H9 (cell line): Measurements from ENCODE around the gene CALHM4. TPM values are rescaled to one million over a fixed set of nuclear protein-coding genes. Genes with fewer than 3 reads are reported as not detected.

Experiments used
- DNase-seq: peaks from one replicate; pipeline ENCODE4 v3.0.0-alpha.2; 2017
- H2AFZ ChIP-seq: one replicate; pipeline ENCODE4 v1.6.1; 2013; ENCODE audit warnings: mild to moderate bottlenecking, low read length, control low read depth, moderate library complexity
- H2AK5ac ChIP-seq: 2 replicates; pipeline ENCODE4 v1.6.1; 2013; ENCODE audit warnings: low read length, control low read depth, mixed read lengths; ENCODE audit not compliant: insufficient read length
- H2BK120ac ChIP-seq: one replicate; pipeline ENCODE4 v1.6.1; 2013; ENCODE audit warnings: low read depth, mild to moderate bottlenecking, low read length, control low read depth, inconsistent platforms; ENCODE audit not compliant: poor library complexity, severe bottlenecking
- H2BK12ac ChIP-seq: 2 replicates; pipeline ENCODE4 v1.6.1; 2013; ENCODE audit warnings: low read length, control low read depth, mixed read lengths, low read depth; ENCODE audit not compliant: insufficient read length
- H2BK15ac ChIP-seq: 2 replicates; pipeline ENCODE4 v1.6.1; 2013; ENCODE audit warnings: low read depth, low read length, control low read depth
- H2BK20ac ChIP-seq: one replicate; pipeline ENCODE4 v1.6.1; 2013; ENCODE audit warnings: low read depth, mild to moderate bottlenecking, low read length, control low read depth, inconsistent platforms; ENCODE audit not compliant: poor library complexity, severe bottlenecking
- H2BK5ac ChIP-seq: 2 replicates; pipeline ENCODE4 v1.6.1; 2013; ENCODE audit warnings: low read length, control low read depth, mixed read lengths; ENCODE audit not compliant: insufficient read length
- H3K14ac ChIP-seq: 2 replicates; pipeline ENCODE4 v1.6.1; 2013; ENCODE audit warnings: low read length, control low read depth; ENCODE audit not compliant: insufficient read depth
- H3K18ac ChIP-seq: 2 replicates; pipeline ENCODE4 v1.6.1; 2013; ENCODE audit warnings: low read depth, mild to moderate bottlenecking, mixed read lengths, low read length, control low read depth; ENCODE audit not compliant: insufficient read length
- H3K23ac ChIP-seq: 2 replicates; pipeline ENCODE4 v1.6.1; 2013; ENCODE audit warnings: low read length, control low read depth, mixed read lengths, low read depth; ENCODE audit not compliant: insufficient read length
- H3K23me2 ChIP-seq: 2 replicates; pipeline ENCODE4 v1.6.1; 2013; ENCODE audit warnings: low read depth, mild to moderate bottlenecking, mixed read lengths, low read length, control low read depth; ENCODE audit not compliant: insufficient read length, poor library complexity, severe bottlenecking
- H3K27ac ChIP-seq: 2 replicates; pipeline ENCODE4 v1.5.1; 2013; ENCODE audit warnings: low read length, control low read depth, mixed read lengths, low read depth; ENCODE audit not compliant: insufficient read length
- H3K27me3 ChIP-seq: 2 replicates; pipeline ENCODE4 v1.6.1; 2013; ENCODE audit warnings: low read length, control low read depth, inconsistent platforms; ENCODE audit not compliant: insufficient read depth
- H3K4ac ChIP-seq: 2 replicates; pipeline ENCODE4 v1.6.1; 2013; ENCODE audit warnings: low read depth, mild to moderate bottlenecking, control low read depth, inconsistent platforms, low read length, moderate library complexity
- H3K4me1 ChIP-seq: 2 replicates; pipeline ENCODE4 v1.6.1; 2013; ENCODE audit warnings: low read length, control low read depth, inconsistent platforms; ENCODE audit not compliant: insufficient read depth
- H3K4me2 ChIP-seq: 2 replicates; pipeline ENCODE4 v1.6.1; 2013; ENCODE audit warnings: low read length, control low read depth, mixed read lengths; ENCODE audit not compliant: insufficient read length, insufficient read depth
- H3K56ac ChIP-seq: 2 replicates; pipeline ENCODE4 v1.6.1; 2013; ENCODE audit warnings: low read depth, mild to moderate bottlenecking, mixed read lengths, low read length, control low read depth; ENCODE audit not compliant: insufficient read length
- H3K79me1 ChIP-seq: 2 replicates; pipeline ENCODE4 v1.6.1; 2013; ENCODE audit warnings: low read depth, mild to moderate bottlenecking, moderate library complexity, low read length, control low read depth, inconsistent platforms; ENCODE audit not compliant: insufficient read depth, poor library complexity, severe bottlenecking
- H3K79me2 ChIP-seq: 2 replicates; pipeline ENCODE4 v1.6.1; 2013; ENCODE audit warnings: low read length, control low read depth, inconsistent platforms; ENCODE audit not compliant: insufficient read depth
- H3K9ac ChIP-seq: 2 replicates; pipeline ENCODE4 v1.6.1; 2013; ENCODE audit warnings: low read length, control low read depth, mixed read lengths; ENCODE audit not compliant: insufficient read length; ENCODE audit errors: extremely low read depth
- H3K9me3 ChIP-seq: one replicate; pipeline ENCODE4 v1.6.1; 2013; ENCODE audit warnings: low read depth, low read length, inconsistent platforms; ENCODE audit not compliant: control insufficient read depth
- H3T11ph ChIP-seq: one replicate; pipeline ENCODE4 v1.6.1; 2013; ENCODE audit warnings: mild to moderate bottlenecking, low read length, control low read depth, inconsistent platforms
- H4K20me1 ChIP-seq: one replicate; pipeline ENCODE4 v1.6.1; 2013; ENCODE audit not compliant: control insufficient read depth, insufficient read length, insufficient read depth
- H4K5ac ChIP-seq: 2 replicates; pipeline ENCODE4 v1.6.1; 2013; ENCODE audit warnings: low read depth, mild to moderate bottlenecking, mixed read lengths, low read length, control low read depth; ENCODE audit not compliant: insufficient read length
- H4K8ac ChIP-seq: replicated peaks from 2 replicates; pipeline ENCODE4 v1.6.1; 2013; ENCODE audit warnings: low read length, control low read depth, mixed read lengths, low read depth; ENCODE audit not compliant: insufficient read length
- H4K91ac ChIP-seq: 2 replicates; pipeline ENCODE4 v1.6.1; 2013; ENCODE audit warnings: low read depth, mild to moderate bottlenecking, moderate library complexity, mixed read lengths, low read length, control low read depth; ENCODE audit not compliant: insufficient read length
- H3K27ac Mint-ChIP-seq, 3 experiments: 2 replicates in 2 of 3; 3 replicates in 1 of 3; pipeline ENCODE4 v1.8.0; 2020 to 2021; ENCODE audit warnings: mixed read lengths in 3 of 3, mild to moderate bottlenecking in 1 of 3, moderate library complexity in 1 of 3
- H3K27me3 Mint-ChIP-seq: 2 replicates; pipeline ENCODE4 v1.8.0; 2021; ENCODE audit warnings: low read depth, mild to moderate bottlenecking, moderate library complexity, mixed read lengths
- H3K36me3 Mint-ChIP-seq, 3 experiments: 2 replicates in 2 of 3; 3 replicates in 1 of 3; pipeline ENCODE4 v1.8.0; 2020 to 2021; ENCODE audit warnings: low read depth in 3 of 3, mixed read lengths in 3 of 3; ENCODE audit not compliant: insufficient read depth in 1 of 3
- H3K4me1 Mint-ChIP-seq, 2 experiments: 2 replicates each; pipeline ENCODE4 v1.8.0; 2020; ENCODE audit warnings: mixed read lengths in 2 of 2
- H3K4me3 Mint-ChIP-seq, 2 experiments: 2 replicates in 1 of 2; 3 replicates in 1 of 2; pipeline ENCODE4 v1.8.0; 2020 to 2021; ENCODE audit warnings: mild to moderate bottlenecking in 2 of 2, mixed read lengths in 2 of 2, moderate library complexity in 1 of 2
- H3K9me3 Mint-ChIP-seq, 2 experiments: 2 replicates in 1 of 2; 3 replicates in 1 of 2; pipeline ENCODE4 v1.8.0; 2020; ENCODE audit warnings: mild to moderate bottlenecking in 2 of 2, mixed read lengths in 2 of 2, moderate library complexity in 1 of 2
- CTCF ChIP-seq: fragments of 200-600 bp; sonication (generic); conservative IDR thresholded peaks from 3 replicates; pipeline ENCODE4 v1.8.0; 2021; ENCODE audit warnings: antibody characterized with exemption, mild to moderate bottlenecking
- WGBS: extraction: QIAGEN DNeasy Blood & Tissue Kit; methylation state at CpG from one replicate; pipeline ENCODE4 v1.1.7; 2013; ENCODE audit warnings: missing lambda C conversion rate, low lambda C conversion rate, mixed read lengths; ENCODE audit not compliant: insufficient read length; ENCODE audit errors: extremely low coverage; 5-methylcytosine and 5-hydroxymethylcytosine counted together
- total RNA-seq: library from RNA; stranded (reverse); gene quantifications from 2 replicates; pipeline ENCODE4 v1.2.1, GENCODE V29; 2021

CALHM4 gene
- total RNA-seq, 1 experiment from 2014 or later: not detected

GRCh38 chr6:116550796-116551195, 2.8 kb upstream of the CALHM4 start:
- no peak overlapping the region for H3K4ac ChIP-seq
- H3T11ph ChIP-seq: no peak overlapping the region
- Mint-ChIP-seq H3K27ac (no peak overlapping the region), H3K36me3 (no peaks in the 10 kb centered on the region), H3K9me3 (no peaks in the 10 kb centered on the region), H3K27me3 (no peaks in the 10 kb centered on the region; the same call in 1 of the 2 replicates), H3K4me1 (peaks cover 6 to 8% of the 10 kb centered on the region in 2 experiments; a peak in 3 of 4 replicates), H3K4me3 (no peak overlapping the region)
- no peak overlapping the region for H3K14ac ChIP-seq
- H3K27me3 ChIP-seq: no peaks in the 10 kb centered on the region
- no peaks in the 10 kb centered on the region for H3K79me2 ChIP-seq
- H2AK5ac ChIP-seq: no peak overlapping the region
- no CpG with 5 or more reads among the region's 4 CpGs for WGBS
- H3K23ac ChIP-seq: no peak overlapping the region
- H4K8ac ChIP-seq: no peak overlapping the region
- H3K23me2 ChIP-seq: no peaks in the 10 kb centered on the region
- H3K79me1 ChIP-seq: no peaks in the 10 kb centered on the region
- H3K18ac ChIP-seq: no peak overlapping the region
- H2BK20ac ChIP-seq: no peak overlapping the region
- no peak overlapping the region for H3K56ac ChIP-seq
- H3K9ac ChIP-seq: no peak overlapping the region
- no peak overlapping the region for H2BK15ac ChIP-seq
- H2AFZ ChIP-seq: no peak overlapping the region
- no peak overlapping the region for H2BK5ac ChIP-seq
- no peak overlapping the region for H4K91ac ChIP-seq
- DNase-seq: no peak
- no peak overlapping the region for H4K5ac ChIP-seq
- no peaks in the 10 kb centered on the region for H4K20me1 ChIP-seq
- H3K4me2 ChIP-seq: no peak overlapping the region
- H2BK12ac ChIP-seq: no peak overlapping the region
- no peak for TF ChIP-seq CTCF
- H3K27ac ChIP-seq: no peak overlapping the region
- H3K9me3 ChIP-seq: no peaks in the 10 kb centered on the region
- no peak overlapping the region for H2BK120ac ChIP-seq
- H3K4me1 ChIP-seq: no peaks in the 10 kb centered on the region
